HCT116 (cell line): ENCODE results near the gene TMEM234. TPM values are rescaled to one million over a fixed set of nuclear protein-coding genes. Genes with fewer than 3 reads are reported as not detected.

Source experiments
- ATAC-seq: fragments of 200-7000 bp; cut with Tn5 transposase; 2 replicates; pipeline ENCODE4 v1.9.1; 2020; ENCODE audit warnings: mild to moderate bottlenecking, moderate library complexity
- BruUV-seq: library from RNA; stranded (reverse); fragments of 400-500 nt; replicated peaks from 2 replicates; lab custom pipeline; 2021; lab: Mats Ljungman, UMichigan
- CTCF ChIA-PET: fragments of 300-600 bp; sonication (Branson Sonifier 250); formaldehyde crosslinking; loops from one replicate; lab custom pipeline; 2021; ENCODE audit warnings: antibody characterized with exemption; lab: Charles Lee
- POLR2A ChIA-PET: fragments of 300-600, 350-600 bp; sonication (Branson Sonifier 250); formaldehyde crosslinking; loops from one replicate; lab custom pipeline; 2021; ENCODE audit warnings: antibody characterized with exemption; lab: Charles Lee
- RAD21 ChIA-PET, 2 experiments: fragments of 300-600 bp; sonication (Branson Sonifier 250); formaldehyde crosslinking; loops; one replicate each; lab custom pipeline; 2023; ENCODE audit warnings: low total read pairs in 2 of 2; ENCODE audit not compliant: uncharacterized antibody in 2 of 2, unreplicated experiment in 2 of 2, low non-redundant PET in 1 of 2; lab: Charles Lee
- DNase-seq: peaks from one replicate; pipeline ENCODE4 v3.0.0-alpha.2; 2010; ENCODE audit warnings: low read depth, low spot score
- H2AFZ ChIP-seq: fragments of 200-600 bp; shearing (Covaris generic), sonication (generic); 2 replicates; pipeline ENCODE4 v1.6.1; 2017; ENCODE audit warnings: low read depth, mixed run types, mixed read lengths, antibody characterized with exemption, low read length; ENCODE audit not compliant: poor library complexity, severe bottlenecking
- H3K27ac ChIP-seq: 2 replicates; pipeline ENCODE4 v1.5.1; 2012; ENCODE audit warnings: low read depth, low read length
- H3K27me3 ChIP-seq: fragments of 200-600 bp; sonication (generic); 2 replicates; pipeline ENCODE4 v1.6.1; 2016; ENCODE audit warnings: mixed run types, low read length, mixed read lengths; ENCODE audit not compliant: insufficient read depth
- H3K36me3 ChIP-seq, 2 experiments: fragments of 200-500 bp in 1 of 2; fragments of 200-600 bp in 1 of 2; sonication (Bioruptor generic) in 1 of 2; sonication (generic) in 1 of 2; 2 replicates each; pipeline versions ENCODE4 v1.5.1 to v1.6.1; 2014 to 2016; ENCODE audit warnings: low read length in 2 of 2, inconsistent platforms in 1 of 2, mixed read lengths in 1 of 2, mixed run types in 1 of 2; ENCODE audit not compliant: insufficient read depth in 2 of 2, control insufficient read depth in 1 of 2
- H3K4me1 ChIP-seq, 2 experiments: fragments of 200-600 bp in 1 of 2; sonication (generic) in 1 of 2; 2 replicates each; pipeline versions ENCODE4 v1.5.1 to v1.6.1; 2012 to 2017; ENCODE audit warnings: low read length in 2 of 2, inconsistent platforms in 1 of 2, mild to moderate bottlenecking in 1 of 2, mixed read lengths in 1 of 2, mixed run types in 1 of 2, moderate library complexity in 1 of 2; ENCODE audit not compliant: insufficient read depth in 2 of 2, control insufficient read depth in 1 of 2
- H3K4me2 ChIP-seq: fragments of 200-600 bp; sonication (generic); 2 replicates; pipeline ENCODE4 v1.6.1; 2017; ENCODE audit warnings: mixed run types, low read length, mixed read lengths
- H3K4me3 ChIP-seq, 2 experiments: fragments of 200-600 bp in 1 of 2; sonication (generic) in 1 of 2; replicated peaks in 1 of 2; 2 replicates each; pipeline ENCODE4 v1.5.1; 2011 to 2016; ENCODE audit warnings: low read length in 2 of 2, control low read depth in 1 of 2, low read depth in 1 of 2, mild to moderate bottlenecking in 1 of 2, mixed read lengths in 1 of 2, mixed run types in 1 of 2
- H3K79me2 ChIP-seq: fragments of 200-600 bp; sonication (generic); 2 replicates; pipeline ENCODE4 v1.6.1; 2017; ENCODE audit warnings: mild to moderate bottlenecking, mixed run types, low read length, moderate library complexity, mixed read lengths; ENCODE audit not compliant: insufficient read depth
- H3K9ac ChIP-seq: fragments of 200-600 bp; sonication (generic); 2 replicates; pipeline ENCODE4 v1.6.1; 2016; ENCODE audit warnings: low read length, mixed read lengths
- H3K9me2 ChIP-seq: fragments of 200-600 bp; sonication (generic), shearing (Covaris generic); 2 replicates; pipeline ENCODE4 v1.6.1; 2017; ENCODE audit warnings: mixed run types, mild to moderate bottlenecking, moderate library complexity; ENCODE audit not compliant: insufficient read depth
- H3K9me3 ChIP-seq, 2 experiments: fragments of 200-500 bp in 1 of 2; fragments of 200-600 bp in 1 of 2; sonication (Bioruptor generic) in 1 of 2; sonication (generic) in 1 of 2; 2 replicates each; pipeline ENCODE4 v1.6.1; 2014 to 2017; ENCODE audit warnings: low read length in 2 of 2, mixed read lengths in 2 of 2, inconsistent platforms in 1 of 2, low read depth in 1 of 2, mild to moderate bottlenecking in 1 of 2, mixed run types in 1 of 2, moderate library complexity in 1 of 2; ENCODE audit not compliant: control insufficient read depth in 1 of 2, insufficient read depth in 1 of 2
- H4K20me1 ChIP-seq: fragments of 200-600 bp; sonication (generic), shearing (Covaris generic); 2 replicates; pipeline ENCODE4 v1.6.1; 2017; ENCODE audit warnings: mixed run types, mild to moderate bottlenecking, moderate library complexity; ENCODE audit not compliant: insufficient read depth
- ATF3 ChIP-seq: IDR thresholded peaks from 2 replicates; pipeline ENCODE4 v1.6.1; 2012
- CBX3 ChIP-seq: IDR thresholded peaks from 2 replicates; pipeline ENCODE4 v1.6.1; 2012; ENCODE audit warnings: low read depth
- CEBPB ChIP-seq: IDR thresholded peaks from 2 replicates; pipeline ENCODE4 v1.6.1; 2012; ENCODE audit warnings: low read depth
- CTCF ChIP-seq, 3 experiments: fragments of 200-600 bp in 1 of 3; sonication (generic) in 1 of 3; IDR thresholded peaks in 2 of 3; conservative IDR thresholded peaks in 1 of 3; 2 replicates each; pipeline ENCODE4 v1.5.1; 2012 to 2017; ENCODE audit warnings: low read depth in 2 of 3, low read length in 2 of 3, antibody characterized with exemption in 1 of 3, borderline replicate concordance in 1 of 3, control low read depth in 1 of 3, mild to moderate bottlenecking in 1 of 3, mixed read lengths in 1 of 3, mixed run types in 1 of 3, moderate library complexity in 1 of 3; ENCODE audit not compliant: insufficient read depth in 1 of 3
- EGR1 ChIP-seq: IDR thresholded peaks from 2 replicates; pipeline ENCODE4 v1.6.1; 2012; ENCODE audit warnings: low read depth
- ELF1 ChIP-seq: IDR thresholded peaks from 2 replicates; pipeline ENCODE4 v1.6.1; 2012; ENCODE audit warnings: low read depth, borderline replicate concordance
- EZH2 ChIP-seq: fragments of 200-600 bp; sonication (generic); IDR thresholded peaks from 2 replicates; pipeline ENCODE4 v1.6.1; 2017; ENCODE audit warnings: antibody characterized with exemption, mixed run types
- EZH2phosphoT487 ChIP-seq: fragments of 200-600 bp; IDR thresholded peaks from 2 replicates; pipeline ENCODE4 v1.6.1; 2018; ENCODE audit warnings: antibody characterized with exemption, borderline replicate concordance
- FOSL1 ChIP-seq: IDR thresholded peaks from 2 replicates; pipeline ENCODE4 v1.6.1; 2012; ENCODE audit warnings: low read depth
- JUND ChIP-seq: IDR thresholded peaks from 2 replicates; pipeline ENCODE4 v1.6.1; 2012
- MAX ChIP-seq: IDR thresholded peaks from 2 replicates; pipeline ENCODE4 v1.6.1; 2012
- POLR2A ChIP-seq: IDR thresholded peaks from 2 replicates; pipeline ENCODE4 v1.7.0; 2011; ENCODE audit warnings: borderline replicate concordance; ENCODE audit not compliant: insufficient read depth, insufficient read length; ENCODE audit errors: extremely low read depth
- POLR2AphosphoS5 ChIP-seq: IDR thresholded peaks from 2 replicates; pipeline ENCODE4 v1.6.1; 2011; ENCODE audit warnings: mild to moderate bottlenecking, low read depth, low read length, moderate library complexity
- RAD21 ChIP-seq: IDR thresholded peaks from 2 replicates; pipeline ENCODE4 v1.6.1; 2012; ENCODE audit warnings: low read depth, mild to moderate bottlenecking
- REST ChIP-seq: IDR thresholded peaks from 2 replicates; pipeline ENCODE4 v1.6.1; 2012; ENCODE audit warnings: low read depth
- SIN3A ChIP-seq: IDR thresholded peaks from 2 replicates; pipeline ENCODE4 v1.6.1; 2012; ENCODE audit warnings: low read depth
- SRF ChIP-seq: IDR thresholded peaks from 2 replicates; pipeline ENCODE4 v1.6.1; 2012; ENCODE audit warnings: low read depth
- YY1 ChIP-seq: IDR thresholded peaks from 2 replicates; pipeline ENCODE4 v1.6.1; 2011; ENCODE audit warnings: low read length, low read depth, moderate library complexity, mild to moderate bottlenecking; ENCODE audit not compliant: insufficient replicate concordance; ENCODE audit errors: extremely low read depth
- ZFX ChIP-seq: fragments of 450-650 bp; IDR thresholded peaks from 2 replicates; pipeline ENCODE4 v1.6.1; 2017
- ZNF274 ChIP-seq: fragments of 200-500 bp; sonication (Bioruptor generic); IDR thresholded peaks from 2 replicates; pipeline ENCODE4 v1.6.1; 2014; ENCODE audit warnings: mild to moderate bottlenecking, low read depth, low read length, inconsistent platforms
- intact Hi-C: fragments of 100-400 bp; cut with micrococcal nuclease; formaldehyde crosslinking; loops from 2 replicates; pipeline ENCODE4 v1.10.0; 2022
- total RNA-seq: library from RNA; stranded (reverse); gene quantifications from one replicate; pipeline ENCODE4 v1.2.1, GENCODE V29; 2021; ENCODE audit not compliant: unreplicated experiment

The TMEM234 gene
- total RNA-seq, 1 experiment from 2014 or later, result 12.3 TPM

GRCh38 chr1:32240140-32240951 is 18.2 kb upstream of the TMEM234 start:
- RAD21 ChIA-PET, result interaction anchor here in 1 of 2 experiments (0.5 to 1.6 kb wide), 2 partner anchors 25 to 96 kb away, joined by 3 to 4 read pairs; partner anchors contain the start of gene MARCKSL1
- intact Hi-C loops, result no loop called here
- Histone ChIP-seq H3K79me2 (no peaks in the 10 kb centered on the region), H4K20me1 (no peaks in the 10 kb centered on the region), H3K9ac (peak overlapping the region; percentile 60), H3K27ac (peak overlapping the region; percentile 87), H3K9me2 (no peaks in the 10 kb centered on the region), H3K9me3 (no peaks in the 10 kb centered on the region), H3K4me2 (peak overlapping the region; percentile 94), H3K4me3 (peak overlapping the region; percentile 62 to 72), H2AFZ (no peak overlapping the region), H3K4me1 (peaks cover 20 to 45% of the 10 kb centered on the region in 2 experiments), H3K27me3 (no peaks in the 10 kb centered on the region), H3K36me3 (no peaks in the 10 kb centered on the region)
- ATAC-seq (peak; percentile 88), DNase-seq (peak; percentile 58)
- CTCF ChIA-PET, result interaction anchor here (0.7 to 1.6 kb wide), 5 partner anchors 8 to 76 kb away, joined by 3 to 4 read pairs (median 3); no protein-coding TSS in a partner anchor
- POLR2A ChIA-PET, result interaction anchor here (0.8 to 2.1 kb wide), 7 partner anchors 15 to 154 kb away, joined by 3 to 8 read pairs (median 3); partner anchors contain the start of genes BSDC1, HDAC1 and MARCKSL1
- BruUV-seq, result TSS peak; percentile 63
- TF ChIP-seq ZFX, result peak; percentile 35; the same call in 1 of the 2 replicates
- peak; percentile 25 to 53 (median 26); a peak in 4 of 6 replicates for TF ChIP-seq CTCF (IDR thresholded peaks at IDR 0.05 in 2 of 3, conservative IDR thresholded peaks at IDR 0.05 in 1 of 3; ENCODE audit: borderline replicate concordance in 1 of 3, insufficient read depth in 1 of 3, low read depth in 2 of 3, low read length in 2 of 3)
- no peak for TF ChIP-seq REST
- TF ChIP-seq RAD21, result peak; percentile 41
- TF ChIP-seq SIN3A, result peak; percentile 50; the same call in 1 of the 2 replicates
- no peak for TF ChIP-seq JUND
- peak; percentile 83 for TF ChIP-seq MAX
- TF ChIP-seq POLR2AphosphoS5, result peak; percentile 87
- no peak for TF ChIP-seq FOSL1
- TF ChIP-seq CEBPB, result no peak
- TF ChIP-seq ATF3, result no peak
- TF ChIP-seq EGR1, result no peak
- TF ChIP-seq SRF, result no peak
- TF ChIP-seq CBX3, result no peak
- TF ChIP-seq POLR2A, result peak; percentile 77
- peak; percentile 18 for TF ChIP-seq YY1
- no peak for TF ChIP-seq ZNF274
- no peak for TF ChIP-seq ELF1
- no peak for TF ChIP-seq EZH2phosphoT487
- TF ChIP-seq EZH2, result no peak
